ENCODE measurements around the gene NFATC1. TPM values are rescaled to one million over a fixed set of nuclear protein-coding genes. Genes with fewer than 3 reads are reported as not detected.

The NFATC1 gene
- total RNA-seq, 4 donors from 2014 or later, result 5.3 to 19.1 (median 11.8) TPM

- DNase-seq, result no peak
- no peak for TF ChIP-seq POLR2A (IDR thresholded peaks at IDR 0.05)
- no peak for TF ChIP-seq CTCF (IDR thresholded peaks at IDR 0.05)
- no peak for TF ChIP-seq EP300 (IDR thresholded peaks at IDR 0.05; ENCODE audit: low read depth)
- no peak for TF ChIP-seq POLR2AphosphoS5 (IDR thresholded peaks at IDR 0.05)
- Histone ChIP-seq H3K4me3 (no peak overlapping the region), H3K27me3 (peaks cover 9% of the 10 kb centered on the region), H3K9me3 (no peaks in the 10 kb centered on the region), H3K27ac (no peak overlapping the region), H3K4me1 (no peaks in the 10 kb centered on the region), H3K36me3 (no peaks in the 10 kb centered on the region)
- 68 to 71% methylated on average over 5 to 8 of the region's 18 CpGs for WGBS, 2 donors (ENCODE audit: low coverage in 1 of 2)
- in situ Hi-C loops (cut with MboI; ENCODE audit: low pct_ligation_motif_present in 1 of 4, low pct_unique_long_range_greater_than_20kb in 1 of 4, low sequenced_read_pairs in 3 of 4), result loop anchor here in 3 of 4 donors (5.0 to 10.0 kb wide), 2 partner anchors 155 to 157 kb away; no protein-coding TSS in a partner anchor
- intact Hi-C loops (cut with DNase I; ENCODE audit: low total_unique reads), result no loop called here
These were observed 136.2 kb downstream of the NFATC1 start for GRCh38 chr18:79531926-79532312.

- intact Hi-C loops (cut with DNase I; ENCODE audit: low total_unique reads) (no loop called here), in situ Hi-C loops (cut with MboI; ENCODE audit: low pct_ligation_motif_present in 1 of 4, low pct_unique_long_range_greater_than_20kb in 1 of 4, low sequenced_read_pairs in 3 of 4) (loop anchor here in 3 of 4 donors (5.0 to 10.0 kb wide), 2 partner anchors 155 to 158 kb away; no protein-coding TSS in a partner anchor)
- Histone ChIP-seq H3K9me3 (no peaks in the 10 kb centered on the region), H3K4me3 (no peak overlapping the region), H3K4me1 (no peaks in the 10 kb centered on the region), H3K27me3 (peaks cover 9% of the 10 kb centered on the region), H3K27ac (no peak overlapping the region), H3K36me3 (no peaks in the 10 kb centered on the region)
- WGBS, 2 donors (ENCODE audit: low coverage in 1 of 2), result 83% methylated on average over 27 of the region's 34 CpGs; no CpG with 5 or more reads in 1 of the 2 donors
- no peak for TF ChIP-seq POLR2A (IDR thresholded peaks at IDR 0.05)
- no peak for TF ChIP-seq POLR2AphosphoS5 (IDR thresholded peaks at IDR 0.05)
- TF ChIP-seq CTCF (IDR thresholded peaks at IDR 0.05), result no peak
- TF ChIP-seq EP300 (IDR thresholded peaks at IDR 0.05; ENCODE audit: low read depth), result no peak
- peak; percentile 5 for DNase-seq
These were observed 136.7 kb downstream of the NFATC1 start for GRCh38 chr18:79532313-79533007.

GRCh38 chr18:79533146-79533545 lies 137.4 kb downstream of the NFATC1 start:
- Histone ChIP-seq H3K27me3 (peaks cover 9% of the 10 kb centered on the region), H3K4me3 (no peak overlapping the region), H3K27ac (no peak overlapping the region), H3K4me1 (no peaks in the 10 kb centered on the region), H3K36me3 (no peaks in the 10 kb centered on the region), H3K9me3 (peaks cover 0 to 2% of the 10 kb centered on the region in 2 donors)
- peak; percentile 4 for DNase-seq
- intact Hi-C loops (cut with DNase I; ENCODE audit: low total_unique reads) (no loop called here), in situ Hi-C loops (cut with MboI; ENCODE audit: low pct_ligation_motif_present in 1 of 4, low pct_unique_long_range_greater_than_20kb in 1 of 4, low sequenced_read_pairs in 3 of 4) (loop anchor here in 3 of 4 donors (5.0 to 10.0 kb wide), 2 partner anchors 156 to 158 kb away; no protein-coding TSS in a partner anchor)
- WGBS, 2 donors (ENCODE audit: low coverage in 1 of 2), result 87% methylated on average over 8 of the region's 13 CpGs; no CpG with 5 or more reads in 1 of the 2 donors
- no peak for TF ChIP-seq EP300 (IDR thresholded peaks at IDR 0.05; ENCODE audit: low read depth)

- intact Hi-C loops (cut with DNase I; ENCODE audit: low total_unique reads) (no loop called here), in situ Hi-C loops (cut with MboI; ENCODE audit: low pct_ligation_motif_present in 1 of 4, low pct_unique_long_range_greater_than_20kb in 1 of 4, low sequenced_read_pairs in 3 of 4) (loop anchor here in 3 of 4 donors (5.0 to 10.0 kb wide), 2 partner anchors 156 to 159 kb away; no protein-coding TSS in a partner anchor)
- 90% methylated on average over 8 of the region's 9 CpGs; no CpG with 5 or more reads in 1 of the 2 donors for WGBS, 2 donors (ENCODE audit: low coverage in 1 of 2)
- DNase-seq, result peak; percentile 3
- Histone ChIP-seq H3K27ac (no peak overlapping the region), H3K36me3 (no peaks in the 10 kb centered on the region), H3K4me3 (no peak overlapping the region), H3K27me3 (peaks cover 9% of the 10 kb centered on the region), H3K4me1 (no peaks in the 10 kb centered on the region), H3K9me3 (peaks cover 0 to 4% of the 10 kb centered on the region in 2 donors)
- TF ChIP-seq POLR2AphosphoS5 (IDR thresholded peaks at IDR 0.05) (no peak), POLR2A (IDR thresholded peaks at IDR 0.05) (no peak), EP300 (IDR thresholded peaks at IDR 0.05; ENCODE audit: low read depth) (no peak), CTCF (IDR thresholded peaks at IDR 0.05) (no peak)
These were observed 137.9 kb downstream of the NFATC1 start for GRCh38 chr18:79533591-79533990.

Measured in transverse colon (tissue), 4 donors.